Brain microvascular endothelial cell (primary cell): Measurements from ENCODE around the gene TIGD1.

Experiments used
- DNase-seq: peaks from one replicate; pipeline ENCODE4 v3.0.0-alpha.2; 2020
- H3K27ac ChIP-seq: fragments of 250-450 bp; sonication (Bioruptor Pico); 2 replicates; pipeline ENCODE4 v1.5.1; 2020; ENCODE audit warnings: mild to moderate bottlenecking, moderate library complexity
- H3K27me3 ChIP-seq: fragments of 250-450 bp; sonication (Bioruptor Pico); replicated peaks from 2 replicates; pipeline ENCODE4 v1.5.1; 2020; ENCODE audit warnings: mild to moderate bottlenecking
- H3K36me3 ChIP-seq: fragments of 250-450 bp; sonication (Bioruptor Pico); replicated peaks from 2 replicates; pipeline ENCODE4 v1.5.1; 2020; ENCODE audit warnings: mild to moderate bottlenecking
- H3K4me3 ChIP-seq: 2 replicates; pipeline ENCODE4 v1.5.1; 2011; ENCODE audit warnings: low read depth, mild to moderate bottlenecking, control low read depth, low read length, moderate library complexity
- CTCF ChIP-seq: IDR thresholded peaks from 2 replicates; pipeline ENCODE4 v1.5.1; 2011; ENCODE audit warnings: low read depth, mild to moderate bottlenecking, moderate library complexity, low read length, control low read depth, inconsistent platforms; ENCODE audit errors: missing control alignments
- in situ Hi-C: cut with HindIII; loops from 2 replicates; pipeline ENCODE4 v1.10.0; 2017; ENCODE audit warnings: low sequenced_read_pairs, low pct_ligation_motif_present

TIGD1 gene

GRCh38 chr2:232521959-232522622, 28.3 kb downstream of the TIGD1 start:
- H3K4me3 ChIP-seq = no peak overlapping the region
- H3K36me3 ChIP-seq = no peaks in the 10 kb centered on the region
- no peak overlapping the region for H3K27ac ChIP-seq
- H3K27me3 ChIP-seq = peaks cover 57% of the 10 kb centered on the region
- DNase-seq = no peak
- peak; percentile 41 for TF ChIP-seq CTCF
- in situ Hi-C loops = no loop called here

GRCh38 chr2:232521098-232521497, 29.3 kb downstream of the TIGD1 start:
- in situ Hi-C loops = no loop called here
- H3K27ac ChIP-seq = no peak overlapping the region
- no peak overlapping the region for H3K4me3 ChIP-seq
- peaks cover 57% of the 10 kb centered on the region for H3K27me3 ChIP-seq
- no peak for TF ChIP-seq CTCF
- DNase-seq = no peak
- no peaks in the 10 kb centered on the region for H3K36me3 ChIP-seq

- no peak for DNase-seq
- H3K36me3 ChIP-seq = no peaks in the 10 kb centered on the region
- in situ Hi-C loops = no loop called here
- TF ChIP-seq CTCF = no peak
- H3K27ac ChIP-seq = no peak overlapping the region
- peaks cover 57% of the 10 kb centered on the region for H3K27me3 ChIP-seq
- no peak overlapping the region for H3K4me3 ChIP-seq
Observed at GRCh38 chr2:232520489-232520888, 29.9 kb downstream of the TIGD1 start.

- H3K27ac ChIP-seq = no peak within 1 kb of the TSS
- H3K36me3 ChIP-seq = no peaks in the 10 kb centered on the region
- TF ChIP-seq CTCF = no peak
- no peak for DNase-seq
- H3K4me3 ChIP-seq = no peak within 1 kb of the TSS
- in situ Hi-C loops = no loop called here
- H3K27me3 ChIP-seq = peaks cover 57% of the 10 kb centered on the region
Observed at GRCh38 chr2:232519581-232520438, 30.5 kb downstream of the TIGD1 start, which contains the start of gene PRSS56. Gene PRSS56 (plus strand): TSS chr2:232520388. CDS start chr2:232520599, 211 bp downstream.

GRCh38 chr2:232518844-232519243, 31.5 kb downstream of the TIGD1 start:
- no peak overlapping the region for H3K4me3 ChIP-seq
- H3K27ac ChIP-seq = no peak overlapping the region
- H3K27me3 ChIP-seq = peaks cover 55% of the 10 kb centered on the region
- no peak for DNase-seq
- no peak for TF ChIP-seq CTCF
- in situ Hi-C loops = no loop called here
- no peaks in the 10 kb centered on the region for H3K36me3 ChIP-seq
